ENCODE measurements around the gene TMIGD2.

GRCh38 chr19:4256563-4256962, 45.6 kb downstream of the TMIGD2 start:
- TF ChIP-seq GATA3 (IDR thresholded peaks at IDR 0.05; ENCODE audit: low read depth, low read length) (no peak), GATA2 (IDR thresholded peaks at IDR 0.05; ENCODE audit: low read depth, low read length) (no peak)

Data from SH-SY5Y (cell line).